Neuronal stem cell (in vitro differentiated cells): Measurements from ENCODE around the gene PDZD2.

Experiments
- DNase-seq: peaks from one replicate; pipeline ENCODE4 v3.0.0-alpha.2; 2013; ENCODE audit warnings: low spot score
- H2AFZ ChIP-seq: one replicate; pipeline ENCODE4 v1.6.1; 2013; ENCODE audit warnings: mild to moderate bottlenecking, low read length, inconsistent platforms
- H2AK5ac ChIP-seq: 2 replicates; pipeline ENCODE4 v1.6.1; 2013; ENCODE audit warnings: low read depth, mild to moderate bottlenecking, inconsistent platforms, low read length, moderate library complexity, mixed read lengths
- H2BK120ac ChIP-seq: 2 replicates; pipeline ENCODE4 v1.6.1; 2013; ENCODE audit warnings: low read depth, mild to moderate bottlenecking, inconsistent platforms, low read length, moderate library complexity, mixed read lengths
- H2BK12ac ChIP-seq: one replicate; pipeline ENCODE4 v1.6.1; 2013; ENCODE audit warnings: low read length, inconsistent platforms
- H2BK15ac ChIP-seq: 2 replicates; pipeline ENCODE4 v1.6.1; 2013; ENCODE audit warnings: mild to moderate bottlenecking, low read length, inconsistent platforms, mixed read lengths
- H2BK5ac ChIP-seq: one replicate; pipeline ENCODE4 v1.6.1; 2013; ENCODE audit warnings: inconsistent platforms, mild to moderate bottlenecking, low read length, moderate library complexity
- H3K14ac ChIP-seq: one replicate; pipeline ENCODE4 v1.6.1; 2013; ENCODE audit warnings: low read length, inconsistent platforms
- H3K18ac ChIP-seq: 2 replicates; pipeline ENCODE4 v1.6.1; 2013; ENCODE audit warnings: low read length, inconsistent platforms
- H3K23ac ChIP-seq: 2 replicates; pipeline ENCODE4 v1.6.1; 2013; ENCODE audit warnings: low read depth, mild to moderate bottlenecking, mixed read lengths, low read length, inconsistent platforms; ENCODE audit not compliant: poor library complexity
- H3K27ac ChIP-seq: replicated peaks from 3 replicates; pipeline ENCODE4 v1.5.1; 2013; ENCODE audit warnings: low read length, inconsistent platforms
- H3K27me3 ChIP-seq, 3 experiments: 2 replicates each; pipeline ENCODE4 v1.6.1; 2013; ENCODE audit warnings: low read length in 3 of 3, mild to moderate bottlenecking in 2 of 3, inconsistent platforms in 1 of 3, low read depth in 1 of 3, mixed read lengths in 1 of 3, moderate library complexity in 1 of 3; ENCODE audit not compliant: control insufficient read depth in 3 of 3, insufficient read depth in 3 of 3
- H3K36me3 ChIP-seq, 2 donors: replicated peaks in 1 of 2; 2 replicates each; pipeline ENCODE4 v1.6.1; 2013; ENCODE audit warnings: low read length in 2 of 2; ENCODE audit not compliant: control insufficient read depth in 2 of 2, insufficient read depth in 2 of 2
- H3K4ac ChIP-seq: 2 replicates; pipeline ENCODE4 v1.6.1; 2013; ENCODE audit warnings: inconsistent platforms, mild to moderate bottlenecking, low read length, moderate library complexity
- H3K4me1 ChIP-seq, 2 donors: 1 replicate in 1 of 2; 2 replicates in 1 of 2; pipeline ENCODE4 v1.6.1; 2013; ENCODE audit warnings: low read length in 2 of 2, low read depth in 1 of 2; ENCODE audit not compliant: control insufficient read depth in 2 of 2, insufficient read depth in 1 of 2
- H3K4me2 ChIP-seq: one replicate; pipeline ENCODE4 v1.6.1; 2013; ENCODE audit warnings: mild to moderate bottlenecking, low read length, inconsistent platforms; ENCODE audit not compliant: insufficient read depth, poor library complexity, severe bottlenecking
- H3K4me3 ChIP-seq, 2 donors: 2 replicates each; pipeline ENCODE4 v1.5.1; 2013; ENCODE audit warnings: low read length in 2 of 2, mild to moderate bottlenecking in 2 of 2, inconsistent platforms in 1 of 2, moderate library complexity in 1 of 2
- H3K79me1 ChIP-seq: one replicate; pipeline ENCODE4 v1.6.1; 2013; ENCODE audit warnings: low read depth, mild to moderate bottlenecking, inconsistent platforms, low read length, moderate library complexity
- H3K9ac ChIP-seq: one replicate; pipeline ENCODE4 v1.6.1; 2013; ENCODE audit warnings: mild to moderate bottlenecking, low read depth, low read length, inconsistent platforms; ENCODE audit not compliant: poor library complexity
- H3K9me3 ChIP-seq, 2 donors: replicated peaks in 1 of 2; 2 replicates each; pipeline versions ENCODE3 to v1.6.1; 2013; ENCODE audit warnings: low read length in 2 of 2, mild to moderate bottlenecking in 2 of 2, inconsistent platforms in 1 of 2, low read depth in 1 of 2, mixed read lengths in 1 of 2, moderate library complexity in 1 of 2; ENCODE audit not compliant: control insufficient read depth in 2 of 2, insufficient read depth in 1 of 2
- H4K8ac ChIP-seq: one replicate; pipeline ENCODE4 v1.6.1; 2013; ENCODE audit warnings: low read depth, mild to moderate bottlenecking, inconsistent platforms, low read length, moderate library complexity
- H4K91ac ChIP-seq: one replicate; pipeline ENCODE4 v1.6.1; 2013; ENCODE audit warnings: low read length, low read depth, mild to moderate bottlenecking, inconsistent platforms; ENCODE audit not compliant: poor library complexity
- WGBS, 2 donors: extraction: QIAGEN DNeasy Blood & Tissue Kit; methylation state at CpG; one replicate each; pipeline ENCODE4 v1.1.7; 2013; ENCODE audit warnings: missing lambda C conversion rate in 2 of 2, mixed read lengths in 1 of 2; ENCODE audit not compliant: insufficient read length in 2 of 2, insufficient replicate concordance in 1 of 2; ENCODE audit errors: extremely low coverage in 2 of 2; 5-methylcytosine and 5-hydroxymethylcytosine counted together

PDZD2 gene

DNA sequence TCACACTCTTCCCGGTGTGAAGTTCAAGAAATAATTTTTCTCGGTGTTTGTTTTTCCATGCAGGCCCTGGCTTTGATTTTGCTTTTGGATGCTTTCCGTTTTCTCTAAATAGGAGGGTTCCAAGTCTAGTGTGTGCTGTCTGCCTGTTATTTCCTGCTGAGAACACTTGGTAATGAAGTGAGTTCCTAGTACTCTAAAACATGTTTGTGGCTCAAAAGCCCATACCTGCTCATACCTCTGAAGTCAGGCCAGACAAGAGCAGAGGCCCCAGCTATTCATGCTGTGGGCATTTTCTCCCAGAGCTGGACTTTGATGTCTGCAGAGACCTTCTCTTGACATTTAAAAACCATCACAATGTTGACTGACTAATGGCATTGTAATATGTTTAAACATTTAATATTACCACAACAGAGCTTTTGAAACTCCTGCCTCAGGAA lies 324.0 kb downstream of the PDZD2 start:
- H3K14ac ChIP-seq: no peak overlapping the region
- H3K4ac ChIP-seq: no peak overlapping the region
- H2AK5ac ChIP-seq: no peak overlapping the region
- no peak overlapping the region for H3K4me2 ChIP-seq
- H3K4me3 ChIP-seq: no peak overlapping the region
- no peak overlapping the region for H3K23ac ChIP-seq
- H2BK15ac ChIP-seq: no peak overlapping the region
- H3K79me1 ChIP-seq: no peaks in the 10 kb centered on the region
- no peak for DNase-seq
- no CpG with 5 or more reads among the region's 3 CpGs for WGBS, 2 donors
- no peak overlapping the region for H2BK12ac ChIP-seq
- no peak overlapping the region for H4K8ac ChIP-seq
- H3K18ac ChIP-seq: no peak overlapping the region
- H3K4me1 ChIP-seq: peaks cover 0 to 8% of the 10 kb centered on the region in 2 donors
- H2BK5ac ChIP-seq: no peak overlapping the region
- H3K9ac ChIP-seq: no peak overlapping the region
- H2AFZ ChIP-seq: peak overlapping the region; percentile 65
- H3K27me3 ChIP-seq: no peaks in the 10 kb centered on the region
- H3K27ac ChIP-seq: no peak overlapping the region
- H4K91ac ChIP-seq: no peak overlapping the region
- no peak overlapping the region for H2BK120ac ChIP-seq
- H3K36me3 ChIP-seq: no peaks in the 10 kb centered on the region
- peaks cover 0 to 9% of the 10 kb centered on the region in 2 donors for H3K9me3 ChIP-seq

DNA sequence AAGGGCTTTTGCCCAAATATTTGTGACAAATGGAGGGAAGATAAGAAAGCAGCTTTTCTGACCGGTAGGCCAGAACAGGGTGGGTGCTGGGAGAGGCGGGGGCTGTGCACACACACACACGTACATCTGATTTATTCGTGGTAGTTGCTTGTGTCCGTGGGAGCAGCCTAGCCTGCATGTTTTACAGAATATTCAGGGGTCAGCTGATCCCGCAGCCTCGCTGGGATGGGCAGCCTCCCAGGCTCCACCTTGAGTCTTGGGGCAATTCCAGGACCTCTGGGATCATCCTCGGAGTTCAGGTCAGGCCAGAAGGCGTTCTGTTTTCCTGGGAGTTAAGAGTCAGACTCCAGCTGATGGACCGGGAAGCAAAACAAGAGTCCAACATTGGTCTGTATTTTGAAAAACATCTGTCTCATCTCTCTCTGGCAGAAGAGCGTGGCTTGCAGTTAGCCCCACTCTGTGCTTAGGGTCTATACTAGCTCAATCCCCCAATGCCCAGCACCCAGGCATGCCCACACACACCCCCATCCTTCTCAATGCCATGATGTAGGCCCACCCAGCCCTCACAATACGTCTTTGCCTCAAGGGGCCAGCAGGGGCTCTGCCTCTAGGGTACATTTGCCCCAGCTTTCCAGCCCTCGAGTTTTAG lies 324.6 kb downstream of the PDZD2 start:
- peak overlapping the region; percentile 3 for H2AK5ac ChIP-seq
- H3K27me3 ChIP-seq: no peaks in the 10 kb centered on the region
- H4K91ac ChIP-seq: no peak overlapping the region
- no peak overlapping the region for H3K27ac ChIP-seq
- no peak overlapping the region for H3K23ac ChIP-seq
- H3K18ac ChIP-seq: no peak overlapping the region
- no peak overlapping the region for H3K4ac ChIP-seq
- H3K9ac ChIP-seq: no peak overlapping the region
- no peaks in the 10 kb centered on the region for H3K79me1 ChIP-seq
- H3K4me2 ChIP-seq: no peak overlapping the region
- no peak overlapping the region for H2BK15ac ChIP-seq
- H2BK12ac ChIP-seq: no peak overlapping the region
- H2BK120ac ChIP-seq: no peak overlapping the region
- H3K36me3 ChIP-seq: no peaks in the 10 kb centered on the region
- H3K14ac ChIP-seq: no peak overlapping the region
- peak overlapping the region; percentile 65 for H2AFZ ChIP-seq
- peaks cover 0 to 8% of the 10 kb centered on the region in 2 donors for H3K4me1 ChIP-seq
- no peak overlapping the region for H3K4me3 ChIP-seq
- H3K9me3 ChIP-seq: peaks cover 0 to 10% of the 10 kb centered on the region in 2 donors
- no peak overlapping the region for H4K8ac ChIP-seq
- no CpG with 5 or more reads among the region's 13 CpGs for WGBS, 2 donors
- no peak for DNase-seq
- H2BK5ac ChIP-seq: no peak overlapping the region

DNA sequence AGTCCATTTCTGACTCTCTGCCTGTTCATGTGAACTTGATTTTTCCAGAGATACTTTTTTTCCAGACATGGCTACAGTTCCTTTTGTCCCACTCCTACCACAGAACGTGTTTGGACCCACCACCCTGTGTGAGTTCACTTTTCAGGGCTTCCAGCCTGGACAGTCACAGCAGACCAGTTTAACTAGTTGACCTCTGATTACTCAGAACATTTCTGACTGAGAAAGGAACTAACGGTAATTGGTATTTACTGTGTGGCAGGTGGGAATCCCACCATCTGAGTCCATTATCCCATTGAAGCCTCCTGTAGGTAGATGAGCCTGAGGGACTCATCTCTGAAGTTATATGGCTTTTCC lies 325.1 kb downstream of the PDZD2 start:
- Histone ChIP-seq H3K27ac (no peak overlapping the region), H3K9me3 (peaks cover 0 to 10% of the 10 kb centered on the region in 2 donors), H3K27me3 (no peaks in the 10 kb centered on the region), H2BK5ac (no peak overlapping the region), H3K36me3 (no peaks in the 10 kb centered on the region), H3K4me1 (peaks cover 0 to 8% of the 10 kb centered on the region in 2 donors), H3K4ac (no peak overlapping the region), H3K18ac (no peak overlapping the region), H2BK120ac (no peak overlapping the region), H4K91ac (no peak overlapping the region), H2BK15ac (no peak overlapping the region), H3K23ac (no peak overlapping the region), H3K79me1 (no peaks in the 10 kb centered on the region), H3K4me3 (no peak overlapping the region), H2BK12ac (no peak overlapping the region), H2AFZ (peak overlapping the region; percentile 65), H3K9ac (no peak overlapping the region), H2AK5ac (peak overlapping the region; percentile 3), H3K4me2 (no peak overlapping the region), H4K8ac (no peak overlapping the region), H3K14ac (no peak overlapping the region)
- no CpG with 5 or more reads among the region's 2 CpGs for WGBS, 2 donors
- DNase-seq: no peak

DNA sequence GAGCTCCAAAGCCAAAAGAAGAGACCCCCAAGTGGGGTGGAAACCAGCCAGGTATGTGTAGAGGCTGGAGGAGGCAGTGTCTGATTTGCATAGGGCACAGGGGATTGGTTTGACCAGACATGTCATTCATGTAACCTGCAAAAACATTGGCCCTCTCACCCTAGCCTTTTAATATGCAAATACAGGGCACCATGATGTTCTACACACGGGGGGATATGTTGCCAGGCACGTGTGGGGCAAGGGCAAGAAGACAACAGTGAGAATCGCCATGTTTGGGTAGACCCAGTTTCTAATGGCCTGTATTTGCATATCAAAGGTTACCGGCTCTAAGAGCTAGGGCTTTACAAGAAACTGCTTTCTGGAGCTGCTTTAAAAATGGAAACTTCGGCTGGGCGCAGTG lies 326.3 kb downstream of the PDZD2 start:
- Histone ChIP-seq H2AK5ac (no peak overlapping the region), H3K9me3 (peaks cover 0 to 10% of the 10 kb centered on the region in 2 donors), H3K9ac (no peak overlapping the region), H3K27me3 (no peaks in the 10 kb centered on the region), H3K4ac (no peak overlapping the region), H3K36me3 (no peaks in the 10 kb centered on the region), H4K91ac (no peak overlapping the region), H3K27ac (no peak overlapping the region), H3K4me3 (no peak overlapping the region), H3K4me1 (peaks cover 0 to 8% of the 10 kb centered on the region in 2 donors), H3K18ac (no peak overlapping the region), H4K8ac (no peak overlapping the region), H2AFZ (no peak overlapping the region), H3K79me1 (no peaks in the 10 kb centered on the region), H2BK12ac (no peak overlapping the region), H3K14ac (no peak overlapping the region), H2BK120ac (no peak overlapping the region), H3K4me2 (no peak overlapping the region), H2BK15ac (no peak overlapping the region), H2BK5ac (no peak overlapping the region), H3K23ac (no peak overlapping the region)
- WGBS, 2 donors: no CpG with 5 or more reads among the region's 6 CpGs
- DNase-seq: no peak
